ENCODE results near the gene H19. TPM values are rescaled to one million over a fixed set of nuclear protein-coding genes. Genes with fewer than 3 reads are reported as not detected.

The H19 gene
- total RNA-seq, 1 donor from 2014 or later: 420 TPM

GRCh38 chr11:1988667-1989317, 8.8 kb downstream of the H19 start:
- DNase-seq (peak; percentile 17), ATAC-seq (ENCODE audit: poor library complexity) (no peak)
- intact Hi-C loops (cut with DNase I): no loop called here

- ATAC-seq (ENCODE audit: poor library complexity) (no peak), DNase-seq (no peak)
- intact Hi-C loops (cut with DNase I): no loop called here
Measured at GRCh38 chr11:1988174-1988573, 9.5 kb downstream of the H19 start.

GRCh38 chr11:1987024-1987423, 10.6 kb downstream of the H19 start:
- no peak for DNase-seq
- intact Hi-C loops (cut with DNase I): no loop called here

DNA sequence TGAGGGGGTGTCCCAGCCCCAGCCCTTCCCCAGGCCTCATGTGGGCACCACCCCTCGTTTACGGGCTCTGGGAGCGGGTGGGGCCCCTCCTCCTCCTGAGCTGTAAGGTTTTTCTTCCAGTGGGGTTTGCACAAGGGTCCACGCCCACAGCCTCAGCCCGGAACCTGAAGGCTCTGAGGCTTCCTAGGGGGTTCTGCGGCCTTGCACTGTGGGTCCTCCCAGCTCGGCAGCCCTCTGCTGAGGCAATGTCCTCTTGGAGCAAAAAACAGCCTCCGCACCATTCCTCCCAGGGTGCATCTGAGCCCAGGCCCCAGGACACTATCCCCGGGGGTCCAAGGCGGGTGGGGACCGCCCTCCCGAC, 14.1 kb downstream of the H19 start:
- DNase-seq: peak; percentile 24
- intact Hi-C loops (cut with DNase I): no loop called here

More at GRCh38 chr11:1987024-1987423, 10.6 kb downstream of the H19 start:
- ATAC-seq (ENCODE audit: poor library complexity): no peak

DNA sequence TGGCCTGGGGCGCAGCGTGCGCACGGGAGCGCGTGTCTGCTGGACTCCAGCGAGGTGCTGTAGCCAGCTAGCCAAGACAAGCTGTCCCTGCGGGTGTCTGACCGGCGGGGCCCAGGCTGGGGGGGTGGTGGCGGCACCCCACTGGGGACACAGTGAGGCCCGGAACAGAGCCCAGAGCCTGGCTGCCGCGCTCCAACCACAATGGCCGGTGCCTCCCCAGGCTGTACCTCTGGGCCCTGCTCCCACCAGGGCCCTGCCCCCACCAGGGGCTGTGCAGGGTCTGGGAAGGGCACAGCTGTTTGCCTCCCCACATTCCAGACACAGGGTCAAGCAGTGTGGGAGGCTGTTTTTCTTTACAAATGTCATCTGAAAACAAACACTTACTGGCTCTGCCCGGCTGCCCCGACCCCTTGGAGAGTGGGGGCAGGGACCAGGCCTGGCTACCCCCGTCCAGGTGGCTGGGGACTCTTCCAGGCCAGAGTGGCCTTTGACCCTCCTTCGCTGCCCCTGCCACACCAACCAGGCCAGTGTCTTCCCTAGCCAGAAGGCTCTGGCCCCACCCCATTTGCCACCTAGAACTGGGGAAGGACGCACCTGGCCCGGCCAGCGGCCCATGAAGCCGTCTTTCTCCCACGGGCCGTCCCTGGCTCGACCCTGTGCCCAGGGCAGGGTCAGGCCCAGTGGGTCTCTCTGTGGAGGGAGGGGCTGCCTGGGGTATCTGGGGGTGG, 14.6 kb downstream of the H19 start:
- intact Hi-C loops (cut with DNase I): no loop called here
- ATAC-seq (ENCODE audit: poor library complexity): no peak

More for the DNA sequence above, 14.1 kb downstream of the H19 start:
- no peak for ATAC-seq (ENCODE audit: poor library complexity)

GRCh38 chr11:1979607-1980006, 18.0 kb downstream of the H19 start:
- DNase-seq (no peak), ATAC-seq (ENCODE audit: poor library complexity) (no peak)
- intact Hi-C loops (cut with DNase I): no loop called here

More for the DNA sequence above, 14.6 kb downstream of the H19 start:
- no peak for DNase-seq

DNA sequence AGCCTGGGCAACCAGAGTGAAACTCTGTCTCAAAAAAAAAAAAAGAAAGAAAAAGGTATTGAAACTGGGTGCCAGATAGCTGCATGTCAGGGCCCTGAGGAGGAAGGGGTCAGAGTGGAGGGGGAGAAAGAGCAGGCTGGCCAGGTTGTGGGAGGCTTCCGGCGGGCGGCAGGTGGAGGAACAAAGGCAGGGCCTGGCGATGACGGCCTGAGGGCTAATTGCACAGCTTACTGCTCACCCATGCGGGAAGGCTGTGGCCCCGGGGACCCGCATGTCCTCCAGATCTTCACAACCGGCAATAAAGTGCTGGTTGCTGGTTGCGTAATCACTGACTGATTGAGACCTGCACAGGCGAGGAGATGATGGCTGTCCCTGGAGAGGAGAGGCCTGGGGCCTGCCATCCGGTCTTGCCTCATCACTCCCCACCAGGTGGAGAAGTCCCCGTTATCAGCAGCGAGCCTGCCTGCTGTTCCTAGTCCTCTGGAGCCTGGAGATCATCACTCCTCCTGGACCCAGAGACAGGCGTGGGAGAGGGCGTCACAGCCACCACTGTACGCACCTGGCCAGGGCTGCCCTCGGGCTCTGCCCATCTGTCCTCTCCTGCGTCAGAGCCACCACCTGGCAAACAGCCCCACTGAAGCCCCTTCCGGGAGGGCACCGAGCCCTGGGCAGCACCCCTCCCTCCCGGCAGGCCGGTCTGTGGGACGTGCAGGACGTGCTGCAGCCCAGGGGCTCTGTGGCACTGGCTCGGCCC, 18.7 kb downstream of the H19 start:
- DNase-seq: no peak
- no peak for ATAC-seq (ENCODE audit: poor library complexity)
- intact Hi-C loops (cut with DNase I): no loop called here

DNA sequence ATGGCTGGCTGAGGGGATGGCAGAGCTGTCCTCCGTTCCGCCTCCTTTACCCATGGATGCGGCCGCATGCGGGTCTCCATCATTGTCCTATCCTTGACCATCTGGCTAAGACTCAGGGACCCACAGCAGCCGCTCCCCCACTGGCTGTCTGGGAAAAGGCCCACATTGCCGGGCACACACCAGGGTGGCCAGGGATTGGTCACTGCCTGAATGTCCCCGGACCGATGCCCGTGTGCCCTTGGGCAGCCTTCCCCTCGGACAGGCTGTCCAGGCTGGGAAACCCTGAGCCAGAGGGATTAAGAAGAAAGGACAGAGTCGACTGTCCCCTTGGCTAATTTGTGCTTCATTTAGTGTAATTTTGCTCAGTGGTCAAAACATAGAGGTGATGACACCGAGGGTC, 22.5 kb downstream of the H19 start:
- intact Hi-C loops (cut with DNase I): no loop called here
- ATAC-seq (ENCODE audit: poor library complexity): no peak

DNA sequence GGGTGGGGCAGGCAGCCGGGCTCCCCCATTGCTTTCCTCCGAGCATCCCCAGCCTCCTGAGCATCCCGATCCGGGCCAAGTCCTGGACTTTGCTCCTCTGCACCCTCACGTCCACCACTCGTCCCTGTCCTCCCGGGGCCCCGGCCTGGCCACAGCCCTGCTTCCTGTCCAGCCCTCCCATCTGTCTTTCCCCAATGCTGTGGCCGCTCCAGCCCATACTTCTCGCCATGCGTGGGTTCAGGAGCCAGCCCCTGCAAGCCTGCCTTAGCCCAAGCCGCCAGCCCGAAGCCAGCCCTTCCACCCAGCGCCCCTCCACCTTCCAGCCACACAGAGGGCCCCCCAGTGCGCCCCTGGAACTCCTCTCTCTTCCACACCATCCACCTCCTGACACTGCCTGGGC, 26.7 kb downstream of the H19 start:
- intact Hi-C loops (cut with DNase I): no loop called here
- ATAC-seq (ENCODE audit: poor library complexity): no peak
- peak; percentile 21 for DNase-seq

More for the DNA sequence above, 22.5 kb downstream of the H19 start:
- DNase-seq: no peak

DNA sequence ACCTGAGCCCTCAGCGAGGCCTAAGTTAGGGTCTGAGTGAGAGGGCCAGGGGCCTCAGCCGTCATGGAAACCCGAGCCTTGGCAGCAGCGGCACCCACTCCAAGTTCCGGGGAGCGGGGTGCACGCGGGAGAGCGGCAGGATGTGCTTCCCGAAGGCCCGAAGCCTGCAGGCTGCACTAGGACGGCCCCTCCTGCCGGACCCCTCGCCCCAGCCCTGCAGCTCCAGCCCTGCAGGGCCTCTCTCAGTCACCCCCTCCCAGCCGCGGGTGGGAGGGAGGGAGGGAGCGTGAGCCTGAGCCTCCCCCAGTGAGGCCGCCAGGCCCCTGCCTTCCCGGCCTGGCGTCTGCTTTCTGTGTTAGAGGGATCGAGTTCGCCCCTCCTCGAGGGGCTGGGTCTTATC, 27.9 kb downstream of the H19 start:
- ATAC-seq (ENCODE audit: poor library complexity): no peak
- intact Hi-C loops (cut with DNase I): no loop called here
- DNase-seq: no peak

DNA sequence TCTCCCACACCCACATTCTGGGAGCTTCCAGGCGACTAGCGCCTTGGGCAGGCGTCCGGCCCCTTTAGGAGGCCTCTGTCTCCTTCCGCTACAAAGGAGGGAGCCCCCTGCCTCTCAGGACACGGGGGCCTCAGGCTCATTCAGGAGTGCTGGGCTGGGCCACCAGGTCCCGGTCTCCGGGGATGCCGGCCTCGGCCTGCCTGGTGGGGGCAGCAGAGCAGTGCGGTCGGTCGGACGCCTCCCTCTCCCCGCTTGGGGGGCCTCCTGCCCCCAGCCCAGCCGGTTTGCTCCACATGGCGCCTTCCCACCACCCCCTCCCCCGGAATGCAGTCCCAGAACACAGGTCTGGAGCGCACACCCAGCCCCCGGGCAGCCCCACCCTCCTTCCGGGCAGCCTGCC, 28.6 kb downstream of the H19 start:
- intact Hi-C loops (cut with DNase I): no loop called here
- ATAC-seq (ENCODE audit: poor library complexity) (peak; percentile 71), DNase-seq (no peak)

DNA sequence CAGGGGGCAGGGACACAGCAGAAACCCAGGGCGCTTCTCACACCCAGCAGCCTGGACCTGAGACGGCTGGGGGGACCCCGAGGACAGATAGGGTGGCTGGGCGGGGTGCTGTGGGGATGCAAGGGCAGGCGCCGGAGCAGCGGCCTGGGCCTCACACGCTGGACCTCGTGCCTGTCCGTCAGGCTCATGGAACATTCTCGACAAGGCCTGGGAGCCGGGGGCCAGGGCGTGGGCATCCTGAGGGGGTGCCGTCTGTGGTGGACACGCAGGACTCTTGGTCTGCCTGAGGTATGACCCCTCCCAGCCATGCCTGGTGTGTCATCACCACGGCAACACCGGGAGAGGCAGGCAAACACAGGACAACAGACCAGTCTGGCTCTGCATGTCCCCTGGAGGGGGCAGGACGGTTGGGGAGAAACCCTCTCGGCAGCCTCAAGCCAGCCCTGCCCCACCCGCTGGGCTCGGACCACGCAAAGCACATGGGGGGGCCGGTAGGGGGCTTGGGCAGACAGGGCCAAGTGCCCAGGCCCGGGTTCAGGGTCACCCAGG, 29.1 kb downstream of the H19 start:
- intact Hi-C loops (cut with DNase I): no loop called here
- ATAC-seq (ENCODE audit: poor library complexity): peak; percentile 53
- DNase-seq: peak; percentile 14

- ATAC-seq (ENCODE audit: poor library complexity): peak; percentile 38
- intact Hi-C loops (cut with DNase I): no loop called here
- no peak for DNase-seq
Measured at GRCh38 chr11:1967641-1968225, 29.9 kb downstream of the H19 start.

GRCh38 chr11:1966531-1966930, 31.1 kb downstream of the H19 start:
- ATAC-seq (ENCODE audit: poor library complexity) (peak; percentile 47), DNase-seq (peak; percentile 38)
- intact Hi-C loops (cut with DNase I): no loop called here

DNA sequence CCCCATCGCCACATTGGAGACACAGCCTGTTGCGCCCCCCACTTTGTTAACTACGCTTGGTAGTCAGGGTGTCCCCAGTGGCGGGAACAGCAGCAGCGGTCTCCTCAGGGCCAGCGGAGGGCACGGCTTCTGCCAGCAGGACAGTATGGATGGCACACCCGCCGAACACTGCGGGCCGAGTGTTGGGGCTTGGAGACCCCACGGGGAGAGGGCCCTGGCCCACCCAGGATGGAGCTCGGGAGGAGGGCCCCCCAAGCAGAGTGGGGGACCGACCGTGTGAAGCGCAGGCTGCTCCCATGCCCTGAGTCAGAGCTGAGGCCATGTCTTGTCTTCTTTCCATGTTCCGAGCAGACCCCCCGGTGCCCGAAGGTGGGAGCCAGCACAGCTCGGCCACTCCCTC, 32.7 kb downstream of the H19 start:
- no peak for ATAC-seq (ENCODE audit: poor library complexity)
- DNase-seq: no peak
- intact Hi-C loops (cut with DNase I): no loop called here

DNA sequence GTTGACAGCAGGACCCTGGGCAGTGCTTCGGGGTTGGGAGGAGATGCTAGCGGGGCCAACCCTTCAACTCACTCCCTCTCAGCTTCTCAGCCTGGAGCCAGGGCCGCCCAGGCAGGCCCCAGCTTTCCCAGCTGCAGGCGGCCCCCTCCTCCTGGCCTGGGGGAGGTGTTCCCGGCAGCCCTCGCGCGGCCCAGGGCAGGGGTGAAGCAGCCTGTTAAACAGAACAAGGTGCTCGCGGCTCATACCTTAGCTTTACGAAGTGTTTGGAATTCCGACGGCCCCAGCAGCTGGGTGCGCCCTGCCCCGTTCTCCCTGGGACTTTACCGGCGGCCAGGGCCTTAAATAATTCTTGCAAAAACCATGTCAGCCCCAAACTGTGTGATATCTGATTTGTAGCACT, 33.3 kb downstream of the H19 start:
- intact Hi-C loops (cut with DNase I): no loop called here
- DNase-seq (no peak), ATAC-seq (ENCODE audit: poor library complexity) (no peak)

GRCh38 chr11:1963864-1964263, 33.8 kb downstream of the H19 start:
- ATAC-seq (ENCODE audit: poor library complexity): no peak
- intact Hi-C loops (cut with DNase I): no loop called here
- no peak for DNase-seq

- ATAC-seq (ENCODE audit: poor library complexity) (no peak), DNase-seq (peak; percentile 12)
Measured at GRCh38 chr11:1959786-1960185, 37.9 kb downstream of the H19 start.

DNA sequence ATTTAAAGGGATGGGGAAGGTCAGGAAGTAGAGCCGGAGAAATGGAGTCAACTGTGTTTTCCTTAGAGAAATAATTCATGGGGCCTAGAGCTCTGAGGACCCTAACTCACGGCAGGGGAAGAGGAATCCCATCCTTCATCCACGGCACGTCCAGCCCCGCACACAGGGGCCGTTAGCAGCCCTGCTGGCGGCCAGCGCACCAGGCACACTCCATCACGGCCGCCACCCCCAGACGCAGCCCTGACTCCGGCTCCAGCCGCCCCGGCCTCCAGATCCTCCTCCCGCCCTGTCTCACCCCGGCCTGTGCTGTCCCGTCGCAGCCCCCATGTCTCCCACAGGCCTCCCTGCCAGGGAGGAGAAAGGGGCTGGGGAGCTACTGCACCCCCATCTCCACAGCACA, 39.3 kb downstream of the H19 start:
- intact Hi-C loops (cut with DNase I): no loop called here
- no peak for DNase-seq
- no peak for ATAC-seq (ENCODE audit: poor library complexity)

More at GRCh38 chr11:1959786-1960185, 37.9 kb downstream of the H19 start:
- intact Hi-C loops (cut with DNase I): no loop called here
